OCI-LY7 (cell line): ENCODE results near the gene TMEM95. TPM values are rescaled to one million over a fixed set of nuclear protein-coding genes. Genes with fewer than 3 reads are reported as not detected.
"Not testable (repeated sequence)": the region's sequence is repeated elsewhere in the genome, so short reads cannot be mapped to it uniquely, and the experiment has no call there.

ENCODE experiments used
- BruUV-seq: library from RNA; stranded (reverse); fragments of 400-500 nt; replicated peaks from 2 replicates; lab custom pipeline; 2021; lab: Mats Ljungman, UMichigan
- CTCF ChIA-PET: fragments of 300-600 bp; sonication (Branson Sonifier 250); formaldehyde crosslinking; loops from one replicate; lab custom pipeline; 2022; ENCODE audit warnings: antibody characterized with exemption; ENCODE audit not compliant: unreplicated experiment; lab: Charles Lee
- POLR2A ChIA-PET: fragments of 300-600 bp; sonication (Branson Sonifier 250); formaldehyde crosslinking; loops from one replicate; lab custom pipeline; 2022; ENCODE audit warnings: antibody characterized with exemption; lab: Charles Lee
- DNase-seq: peaks from one replicate; pipeline ENCODE4 v3.0.0-alpha.2; 2015; ENCODE audit warnings: low spot score
- H2AFZ ChIP-seq: fragments of 200-600 bp; sonication (generic), shearing (Covaris generic); 2 replicates; pipeline ENCODE4 v1.6.1; 2014; ENCODE audit warnings: mild to moderate bottlenecking, antibody characterized with exemption, low read length, moderate library complexity
- H3K27ac ChIP-seq: fragments of 200-600 bp; sonication (generic); 2 replicates; pipeline ENCODE4 v1.5.1; 2014; ENCODE audit warnings: mixed run types, low read depth, mild to moderate bottlenecking, moderate library complexity, low read length, inconsistent platforms; ENCODE audit not compliant: poor library complexity, severe bottlenecking
- H3K36me3 ChIP-seq: fragments of 200-600 bp; sonication (generic); 2 replicates; pipeline ENCODE4 v1.6.1; 2014; ENCODE audit warnings: mild to moderate bottlenecking, antibody characterized with exemption, low read length, moderate library complexity, mixed read lengths; ENCODE audit not compliant: insufficient read depth
- H3K4me1 ChIP-seq: fragments of 200-600 bp; sonication (generic); 2 replicates; pipeline ENCODE4 v1.5.1; 2014; ENCODE audit warnings: mild to moderate bottlenecking, low read length; ENCODE audit not compliant: insufficient read depth, poor library complexity, severe bottlenecking
- H3K4me2 ChIP-seq: fragments of 200-600 bp; sonication (generic); 2 replicates; pipeline ENCODE4 v1.6.1; 2014; ENCODE audit warnings: mild to moderate bottlenecking, low read length
- H3K4me3 ChIP-seq: fragments of 200-600 bp; sonication (generic); 2 replicates; pipeline ENCODE4 v1.5.1; 2014; ENCODE audit warnings: mild to moderate bottlenecking, low read depth, low read length; ENCODE audit not compliant: poor library complexity, severe bottlenecking
- H3K79me2 ChIP-seq: fragments of 200-600 bp; sonication (generic); 2 replicates; pipeline ENCODE4 v1.6.1; 2016; ENCODE audit warnings: low read depth, mild to moderate bottlenecking, low read length, moderate library complexity, mixed read lengths; ENCODE audit not compliant: insufficient read depth
- H3K9me2 ChIP-seq: fragments of 200-600 bp; sonication (generic); 2 replicates; pipeline ENCODE4 v1.6.1; 2016; ENCODE audit warnings: mild to moderate bottlenecking, low read length, mixed read lengths; ENCODE audit not compliant: insufficient read depth
- H3K9me3 ChIP-seq: fragments of 200-600 bp; sonication (generic); 2 replicates; pipeline ENCODE4 v1.6.1; 2014; ENCODE audit warnings: mild to moderate bottlenecking, mixed run types, low read length, mixed read lengths
- H4K20me1 ChIP-seq: fragments of 200-600 bp; sonication (generic); 2 replicates; pipeline ENCODE4 v1.6.1; 2014; ENCODE audit warnings: mild to moderate bottlenecking, antibody characterized with exemption, low read length, moderate library complexity, mixed read lengths; ENCODE audit not compliant: insufficient read depth
- CTCF ChIP-seq: fragments of 200-600 bp; sonication (generic); conservative IDR thresholded peaks from 2 replicates; pipeline ENCODE4 v1.5.1; 2014; ENCODE audit warnings: mild to moderate bottlenecking, antibody characterized with exemption, low read length, moderate library complexity, mixed read lengths
- EZH2phosphoT487 ChIP-seq: fragments of 200-600 bp; sonication (generic); IDR thresholded peaks from 2 replicates; pipeline ENCODE4 v1.6.1; 2018; ENCODE audit warnings: low read depth, borderline replicate concordance, mild to moderate bottlenecking, mixed run types, antibody characterized with exemption, low read length, moderate library complexity, mixed read lengths
- intact Hi-C: fragments of 100-400 bp; cut with micrococcal nuclease; formaldehyde crosslinking; loops from one replicate; pipeline ENCODE4 v1.10.0; 2022; ENCODE audit not compliant: unreplicated experiment
- total RNA-seq, 2 experiments: library from RNA; depleted of rRNA in 1 of 2; stranded (reverse); fragments of >200 nt in 1 of 2; shearing (Covaris generic) in 1 of 2; gene quantifications; 2 replicates each; pipeline ENCODE4 v1.2.3, GENCODE V29; 2014 to 2022

TMEM95 gene
- total RNA-seq, 2 experiments from 2014 or later = not detected

- TF ChIP-seq CTCF (no peak), EZH2phosphoT487 (no peak)
- Histone ChIP-seq H3K4me2 (peak overlapping the region; percentile 99), H2AFZ (no peak overlapping the region), H3K9me3 (no peaks in the 10 kb centered on the region), H3K27ac (peak overlapping the region; percentile 79), H3K4me1 (peaks cover 66% of the 10 kb centered on the region), H3K4me3 (no peak overlapping the region), H3K9me2 (no peaks in the 10 kb centered on the region), H4K20me1 (no peaks in the 10 kb centered on the region), H3K79me2 (peaks cover 30% of the 10 kb centered on the region), H3K36me3 (peaks cover 24% of the 10 kb centered on the region)
- ChIA-PET CTCF (interaction anchor here (0.6 kb wide), 2 partner anchors 10 to 21 kb away, joined by 3 to 4 read pairs; no protein-coding TSS in a partner anchor), POLR2A (interaction anchor here (1.4 to 1.6 kb wide), 2 partner anchors 19 to 100 kb away, joined by 4 read pairs; partner anchors contain the start of genes GPS2 and TMEM102)
- intact Hi-C loops = loop anchor here (5.0 kb wide), 1 partner anchor 352 kb away; the partner anchor contains the start of genes TP53 and WRAP53
- DNase-seq = no peak
- BruUV-seq = no TSS peak
Measured at GRCh38 chr17:7334938-7335538, 19.9 kb upstream of the TMEM95 start.

GRCh38 chr17:7335765-7336164 is 19.2 kb upstream of the TMEM95 start:
- intact Hi-C loops = loop anchor here (2.0 kb wide), 1 partner anchor 55 kb away; the partner anchor contains the start of gene SLC2A4
- not testable (repeated sequence) for H3K9me2 ChIP-seq, H3K9me3 ChIP-seq, DNase-seq, BruUV-seq, H4K20me1 ChIP-seq
- Histone ChIP-seq H3K79me2 (peaks cover 28% of the 10 kb centered on the region), H3K4me1 (peaks cover 60% of the 10 kb centered on the region), H3K36me3 (peaks cover 28% of the 10 kb centered on the region), H2AFZ (peak overlapping the region; percentile 27; the same call in 1 of the 2 replicates), H3K27ac (peak overlapping the region; percentile 79), H3K4me3 (peak overlapping the region; percentile 78), H3K4me2 (peak overlapping the region; percentile 99)
- CTCF ChIA-PET = interaction anchor here (1.1 kb wide), 1 partner anchor 20 kb away, joined by 3 read pairs; no protein-coding TSS in a partner anchor
- POLR2A ChIA-PET = interaction anchor here (1.3 to 1.9 kb wide), 6 partner anchors 13 to 99 kb away, joined by 4 to 7 read pairs (median 5); partner anchors contain the start of genes GPS2 and TMEM102

- Histone ChIP-seq H3K27ac (peak within 1 kb of the TSS; percentile 79), H3K36me3 (peaks cover 32% of the 10 kb centered on the region), H3K4me2 (peak within 1 kb of the TSS; percentile 99), H3K79me2 (peaks cover 24% of the 10 kb centered on the region), H3K9me2 (no peaks in the 10 kb centered on the region), H3K9me3 (no peaks in the 10 kb centered on the region), H4K20me1 (no peaks in the 10 kb centered on the region), H3K4me3 (peak within 1 kb of the TSS; percentile 78), H2AFZ (peak within 1 kb of the TSS; percentile 27; the same call in 1 of the 2 replicates), H3K4me1 (peaks cover 52% of the 10 kb centered on the region)
- intact Hi-C loops = loop anchor here (2.0 kb wide), 1 partner anchor 56 kb away; the partner anchor contains the start of gene SLC2A4
- BruUV-seq = TSS peak; percentile 76
- peak; percentile 81 for DNase-seq
- CTCF ChIA-PET = interaction anchor here (0.5 to 1.1 kb wide), 4 partner anchors 12 to 27 kb away, joined by 3 to 5 read pairs (median 4); no protein-coding TSS in a partner anchor
- POLR2A ChIA-PET = interaction anchor here (0.5 to 1.9 kb wide), 14 partner anchors 8 to 140 kb away, joined by 3 to 8 read pairs (median 4); partner anchors contain the start of genes GPS2, SLC2A4, TMEM102 and TMEM256
- TF ChIP-seq CTCF (no peak; the same call in 1 of the 2 replicates), EZH2phosphoT487 (no peak)
Measured at GRCh38 chr17:7336240-7337175, 18.4 kb upstream of the TMEM95 start, which contains the start of gene ACAP1. Gene ACAP1, plus strand, starts transcription at chr17:7336529. Its CDS starts 206 bp downstream, at chr17:7336735.

- Histone ChIP-seq H3K27ac (peak overlapping the region; percentile 79), H3K4me1 (peaks cover 42% of the 10 kb centered on the region), H3K4me2 (peak overlapping the region; percentile 99), H3K79me2 (peaks cover 24% of the 10 kb centered on the region), H3K4me3 (peak overlapping the region; percentile 78), H3K36me3 (peaks cover 41% of the 10 kb centered on the region)
- not testable (repeated sequence) for H2AFZ ChIP-seq, H3K9me3 ChIP-seq, BruUV-seq, DNase-seq, H4K20me1 ChIP-seq, H3K9me2 ChIP-seq
- POLR2A ChIA-PET = interaction anchor here (1.1 to 1.9 kb wide), 9 partner anchors 8 to 138 kb away, joined by 3 to 8 read pairs (median 5); partner anchors contain the start of genes TMEM256 and TMEM95
- CTCF ChIA-PET = interaction anchor here (0.5 to 1.3 kb wide), 5 partner anchors 8 to 223 kb away, joined by 3 to 6 read pairs (median 4); partner anchors contain the start of gene NEURL4
- intact Hi-C loops = loop anchor here (2.0 kb wide), 1 partner anchor 57 kb away; the partner anchor contains the start of gene SLC2A4
Measured at GRCh38 chr17:7337600-7337999, 17.4 kb upstream of the TMEM95 start.
